Nephron progenitor cell (in vitro differentiated cells): ENCODE results near the gene PDGFB.

Experiments
- DNase-seq: peaks from one replicate; pipeline ENCODE4 v3.0.0; 2021
- H3K27ac Mint-ChIP-seq: 2 replicates; pipeline ENCODE4 v1.8.0; 2021; ENCODE audit warnings: mild to moderate bottlenecking, moderate library complexity, mixed read lengths
- H3K27me3 Mint-ChIP-seq: 2 replicates; pipeline ENCODE4 v1.8.0; 2021; ENCODE audit warnings: mild to moderate bottlenecking, low read depth, mixed read lengths; ENCODE audit not compliant: poor library complexity
- H3K36me3 Mint-ChIP-seq: 2 replicates; pipeline ENCODE4 v1.8.0; 2021; ENCODE audit warnings: low read depth, mixed read lengths
- H3K4me1 Mint-ChIP-seq: 2 replicates; pipeline ENCODE4 v1.8.0; 2021; ENCODE audit warnings: mixed read lengths
- H3K4me3 Mint-ChIP-seq: 2 replicates; pipeline ENCODE4 v1.8.0; 2021; ENCODE audit warnings: mild to moderate bottlenecking, moderate library complexity, mixed read lengths
- H3K9me3 Mint-ChIP-seq: 2 replicates; pipeline ENCODE4 v1.8.0; 2021; ENCODE audit warnings: mild to moderate bottlenecking, moderate library complexity, mixed read lengths
- TF ChIP-seq, protein P1 (sequence below): fragments of 200-600 bp; sonication (generic); IDR thresholded peaks from 2 replicates; pipeline ENCODE4 v1.5.0; 2021; ENCODE audit warnings: antibody characterized with exemption

The PDGFB gene

DNA sequence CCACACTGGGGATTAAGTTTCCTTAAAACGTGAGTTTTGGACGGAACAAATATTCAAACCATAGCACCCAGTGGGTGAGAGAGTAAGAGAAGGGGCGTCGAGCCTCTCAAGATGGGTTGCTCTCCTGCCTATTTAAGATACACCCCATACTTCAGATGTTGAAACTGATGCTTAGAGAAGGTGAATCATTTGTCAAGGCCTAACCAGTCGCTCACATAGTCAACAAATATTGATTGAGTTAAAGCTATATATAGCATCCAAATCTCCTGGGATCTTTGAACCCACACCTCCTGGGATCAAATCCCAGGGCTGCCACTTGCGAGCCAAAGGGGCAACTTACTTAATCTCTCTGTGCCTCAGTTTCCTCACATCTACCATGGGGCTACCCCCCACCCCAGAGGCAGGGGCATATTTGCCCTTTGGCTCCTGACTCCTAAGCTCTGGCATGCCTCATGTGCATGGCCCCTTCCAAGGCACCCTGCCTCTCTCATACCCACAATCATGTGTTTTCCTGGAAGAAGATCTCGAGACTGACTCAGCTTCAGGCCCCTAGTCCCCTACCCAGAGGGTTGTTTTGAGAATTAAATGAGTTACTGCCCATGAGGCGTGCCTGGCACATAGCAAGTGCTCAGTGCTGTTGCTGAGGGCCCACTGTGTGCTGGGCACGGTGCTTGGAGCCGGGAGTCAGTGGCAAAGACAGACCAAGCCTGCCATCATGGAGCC, 19.0 kb upstream of the PDGFB start:
- peaks cover 23% of the 10 kb centered on the region for H3K9me3 Mint-ChIP-seq
- no peak overlapping the region for H3K27ac Mint-ChIP-seq
- peaks cover 12% of the 10 kb centered on the region for H3K4me1 Mint-ChIP-seq
- H3K4me3 Mint-ChIP-seq, result no peak overlapping the region
- TF ChIP-seq, protein P1, sequence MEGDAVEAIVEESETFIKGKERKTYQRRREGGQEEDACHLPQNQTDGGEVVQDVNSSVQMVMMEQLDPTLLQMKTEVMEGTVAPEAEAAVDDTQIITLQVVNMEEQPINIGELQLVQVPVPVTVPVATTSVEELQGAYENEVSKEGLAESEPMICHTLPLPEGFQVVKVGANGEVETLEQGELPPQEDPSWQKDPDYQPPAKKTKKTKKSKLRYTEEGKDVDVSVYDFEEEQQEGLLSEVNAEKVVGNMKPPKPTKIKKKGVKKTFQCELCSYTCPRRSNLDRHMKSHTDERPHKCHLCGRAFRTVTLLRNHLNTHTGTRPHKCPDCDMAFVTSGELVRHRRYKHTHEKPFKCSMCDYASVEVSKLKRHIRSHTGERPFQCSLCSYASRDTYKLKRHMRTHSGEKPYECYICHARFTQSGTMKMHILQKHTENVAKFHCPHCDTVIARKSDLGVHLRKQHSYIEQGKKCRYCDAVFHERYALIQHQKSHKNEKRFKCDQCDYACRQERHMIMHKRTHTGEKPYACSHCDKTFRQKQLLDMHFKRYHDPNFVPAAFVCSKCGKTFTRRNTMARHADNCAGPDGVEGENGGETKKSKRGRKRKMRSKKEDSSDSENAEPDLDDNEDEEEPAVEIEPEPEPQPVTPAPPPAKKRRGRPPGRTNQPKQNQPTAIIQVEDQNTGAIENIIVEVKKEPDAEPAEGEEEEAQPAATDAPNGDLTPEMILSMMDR, result no peak
- no peak for DNase-seq
- peaks cover 13% of the 10 kb centered on the region for H3K27me3 Mint-ChIP-seq
- peaks cover 4% of the 10 kb centered on the region for H3K36me3 Mint-ChIP-seq

DNA sequence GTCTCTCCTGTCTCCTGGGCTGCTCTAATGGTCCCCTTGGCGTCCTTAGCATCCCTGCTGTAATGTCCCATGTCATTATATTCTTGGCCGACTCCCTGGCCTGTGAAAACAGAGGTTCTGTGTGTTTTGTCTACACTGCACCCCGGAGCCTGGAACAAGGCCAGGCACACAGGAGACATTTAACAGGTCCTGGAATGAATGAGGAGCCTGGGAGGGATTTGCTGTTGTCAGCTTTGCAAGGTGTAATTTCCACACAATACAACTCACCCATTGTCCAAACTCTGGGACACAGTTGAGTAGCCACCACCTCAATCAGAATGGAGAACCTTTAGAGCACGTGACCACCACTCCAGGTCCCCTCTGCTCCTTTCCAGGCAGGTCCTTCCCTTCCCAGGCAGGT, 14.9 kb upstream of the PDGFB start:
- H3K27me3 Mint-ChIP-seq, result peaks cover 19% of the 10 kb centered on the region
- H3K9me3 Mint-ChIP-seq, result peaks cover 23% of the 10 kb centered on the region
- H3K4me1 Mint-ChIP-seq, result peaks cover 16% of the 10 kb centered on the region
- no peak for DNase-seq
- no peak overlapping the region for H3K27ac Mint-ChIP-seq
- H3K36me3 Mint-ChIP-seq, result peaks cover 4% of the 10 kb centered on the region
- H3K4me3 Mint-ChIP-seq, result no peak overlapping the region
- TF ChIP-seq, protein P1, result no peak

DNA sequence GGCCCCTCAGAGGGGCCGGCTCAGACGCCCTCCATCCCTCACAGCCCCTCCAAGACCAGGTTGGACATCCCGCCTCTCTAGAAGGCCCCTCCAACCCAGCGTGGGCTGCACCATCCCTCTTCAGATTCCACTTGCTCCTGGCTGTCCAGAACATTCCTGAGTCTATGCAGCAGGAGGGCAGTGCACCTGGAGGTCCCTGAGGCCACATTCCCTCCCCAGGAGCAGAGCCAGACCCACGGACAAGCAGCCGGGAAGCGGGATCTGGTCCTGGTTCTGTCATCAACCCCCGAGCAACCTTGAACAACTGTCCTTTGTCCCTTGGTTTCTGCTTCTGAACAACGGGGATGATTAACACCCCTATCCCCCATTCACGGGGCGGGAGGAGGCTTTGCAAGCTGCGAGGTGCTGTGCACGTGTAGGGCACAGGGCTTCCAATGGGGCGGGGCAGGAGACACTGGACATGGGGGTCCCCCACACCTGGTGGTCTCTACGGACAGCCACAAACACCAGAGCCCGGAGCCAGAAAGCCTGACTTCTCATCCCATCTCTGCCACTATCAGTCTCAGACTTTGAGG, 13.2 kb upstream of the PDGFB start:
- H3K4me1 Mint-ChIP-seq, result peaks cover 22% of the 10 kb centered on the region
- H3K36me3 Mint-ChIP-seq, result peaks cover 4% of the 10 kb centered on the region
- TF ChIP-seq, protein P1, result no peak

DNA sequence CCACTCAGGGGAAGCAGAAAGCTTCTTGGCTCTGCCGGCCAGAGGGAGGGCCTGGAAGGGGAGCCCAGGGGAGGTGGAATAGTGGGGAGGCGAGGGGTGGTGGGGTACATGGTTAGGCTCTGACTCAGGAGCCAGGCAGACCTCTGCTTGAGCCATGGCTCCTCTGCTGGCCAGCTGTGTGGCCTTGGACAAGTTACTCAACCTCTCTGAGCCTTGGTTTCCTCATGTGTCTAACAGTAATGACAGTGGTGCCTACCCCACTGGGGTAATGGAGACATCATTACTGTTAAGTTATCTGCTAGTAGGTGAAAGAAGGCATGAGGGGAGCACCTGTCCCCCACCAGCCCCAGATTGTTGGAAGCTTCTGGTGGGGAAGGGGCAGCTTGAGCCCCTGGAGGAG, 12.2 kb upstream of the PDGFB start:
- Mint-ChIP-seq H3K27ac (no peak overlapping the region), H3K4me3 (no peak overlapping the region), H3K4me1 (peaks cover 23% of the 10 kb centered on the region), H3K36me3 (no peaks in the 10 kb centered on the region), H3K27me3 (peaks cover 17% of the 10 kb centered on the region), H3K9me3 (peaks cover 14% of the 10 kb centered on the region)
- TF ChIP-seq, protein P1, result no peak
- no peak for DNase-seq

More for the DNA sequence above, 13.2 kb upstream of the PDGFB start:
- Mint-ChIP-seq H3K4me3 (no peak overlapping the region), H3K27me3 (peaks cover 19% of the 10 kb centered on the region), H3K9me3 (peaks cover 23% of the 10 kb centered on the region), H3K27ac (no peak overlapping the region)
- DNase-seq, result no peak

DNA sequence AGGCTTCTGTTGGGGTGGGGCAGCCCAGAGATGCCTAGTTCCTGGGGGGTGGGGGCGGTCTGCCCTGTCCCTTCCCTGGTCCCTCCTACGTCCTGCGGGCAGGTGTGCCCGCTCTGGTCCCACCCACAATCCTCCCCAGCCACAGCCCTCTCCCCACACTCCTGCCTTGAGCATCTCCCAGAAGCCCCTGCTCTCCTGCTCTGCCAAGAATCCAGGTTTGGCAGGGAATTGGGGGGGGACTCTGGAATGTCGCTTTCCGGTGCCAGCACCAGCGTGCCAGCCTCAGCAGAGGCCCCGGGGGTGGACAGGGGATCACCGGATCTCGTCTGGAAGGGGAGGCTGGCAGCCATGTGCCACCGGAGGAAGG, 11.4 kb upstream of the PDGFB start:
- peaks cover 22% of the 10 kb centered on the region for H3K27me3 Mint-ChIP-seq
- TF ChIP-seq, protein P1, result no peak
- no peak overlapping the region for H3K27ac Mint-ChIP-seq
- no peak overlapping the region for H3K4me3 Mint-ChIP-seq
- H3K9me3 Mint-ChIP-seq, result peaks cover 6% of the 10 kb centered on the region
- no peak for DNase-seq
- peaks cover 23% of the 10 kb centered on the region for H3K4me1 Mint-ChIP-seq
- no peaks in the 10 kb centered on the region for H3K36me3 Mint-ChIP-seq
